IMR-90 (cell line): ENCODE measurements around the gene MPPED1. TPM values are rescaled to one million over a fixed set of nuclear protein-coding genes. Genes with fewer than 3 reads are reported as not detected.

Experiments
- ATAC-seq: fragments of 200-7000 bp; cut with Tn5 transposase; 2 replicates; pipeline ENCODE4 v1.9.1; 2020; ENCODE audit warnings: low read depth, mild to moderate bottlenecking, moderate library complexity
- BruUV-seq: library from RNA; stranded (reverse); fragments of 400-500 nt; replicated peaks from 2 replicates; lab custom pipeline; 2021; lab: Mats Ljungman, UMichigan
- CTCF ChIA-PET: fragments of 300-600 bp; formaldehyde crosslinking; extraction: SDS; loops from one replicate; lab custom pipeline; 2021; ENCODE audit warnings: antibody characterized with exemption; lab: Yijun Ruan, JAX
- POLR2A ChIA-PET: fragments of 300-600 bp; sonication (Branson Sonifier 250); formaldehyde crosslinking; loops from one replicate; lab custom pipeline; 2022; ENCODE audit warnings: antibody characterized with exemption; ENCODE audit not compliant: unreplicated experiment; lab: Charles Lee
- DNase-seq: peaks from one replicate; pipeline ENCODE4 v3.0.0; 2013
- H2AFZ ChIP-seq: replicated peaks from 2 replicates; pipeline ENCODE3; 2013; ENCODE audit warnings: low read length, mild to moderate bottlenecking; ENCODE audit not compliant: poor library complexity
- H2AK5ac ChIP-seq: 2 replicates; pipeline ENCODE4 v1.6.1; 2013; ENCODE audit warnings: low read depth, low read length, inconsistent platforms
- H2AK9ac ChIP-seq: replicated peaks from 2 replicates; pipeline ENCODE3; 2013; ENCODE audit warnings: mild to moderate bottlenecking, low read depth, low read length, moderate library complexity; ENCODE audit not compliant: poor library complexity
- H2BK120ac ChIP-seq: 2 replicates; pipeline ENCODE4 v1.6.1; 2013; ENCODE audit warnings: low read depth, low read length, inconsistent platforms
- H2BK15ac ChIP-seq: 3 replicates; pipeline ENCODE4 v1.6.1; 2013; ENCODE audit warnings: low read depth, low read length, inconsistent platforms
- H2BK20ac ChIP-seq: 2 replicates; pipeline ENCODE4 v1.6.1; 2013; ENCODE audit warnings: low read depth, mild to moderate bottlenecking, inconsistent platforms, low read length, moderate library complexity
- H2BK5ac ChIP-seq: 2 replicates; pipeline ENCODE4 v1.6.1; 2013; ENCODE audit warnings: mild to moderate bottlenecking, low read depth, low read length, inconsistent platforms; ENCODE audit not compliant: poor library complexity, severe bottlenecking
- H3K14ac ChIP-seq: replicated peaks from 2 replicates; pipeline ENCODE4 v1.6.1; 2013; ENCODE audit warnings: low read depth, low read length, inconsistent platforms
- H3K18ac ChIP-seq: 2 replicates; pipeline ENCODE4 v1.6.1; 2013; ENCODE audit warnings: low read depth, low read length, control low read depth
- H3K23ac ChIP-seq: 2 replicates; pipeline ENCODE4 v1.6.1; 2013; ENCODE audit warnings: low read depth, low read length, inconsistent platforms
- H3K27ac ChIP-seq: 2 replicates; pipeline ENCODE4 v1.5.1; 2013; ENCODE audit warnings: mild to moderate bottlenecking, control low read depth, low read length; ENCODE audit not compliant: insufficient read depth
- H3K27me3 ChIP-seq: 2 replicates; pipeline ENCODE4 v1.6.1; 2013; ENCODE audit warnings: low read length; ENCODE audit not compliant: control insufficient read depth, insufficient read depth
- H3K36me3 ChIP-seq: 2 replicates; pipeline ENCODE4 v1.6.1; 2013; ENCODE audit warnings: low read length, mixed read lengths; ENCODE audit not compliant: control insufficient read depth, insufficient read depth
- H3K4ac ChIP-seq: 2 replicates; pipeline ENCODE4 v1.6.1; 2013; ENCODE audit warnings: low read depth, low read length, inconsistent platforms
- H3K4me1 ChIP-seq: 2 replicates; pipeline ENCODE4 v1.6.1; 2013; ENCODE audit warnings: low read length, mixed read lengths; ENCODE audit not compliant: control insufficient read depth, insufficient read depth
- H3K4me2 ChIP-seq: 2 replicates; pipeline ENCODE4 v1.6.1; 2013; ENCODE audit warnings: low read depth, mild to moderate bottlenecking, control low read depth, low read length, moderate library complexity
- H3K4me3 ChIP-seq: 2 replicates; pipeline ENCODE4 v1.5.1; 2013; ENCODE audit warnings: low read depth, mild to moderate bottlenecking, control low read depth, low read length, moderate library complexity; ENCODE audit not compliant: insufficient read depth
- H3K56ac ChIP-seq: 2 replicates; pipeline ENCODE4 v1.6.1; 2013; ENCODE audit warnings: low read length, inconsistent platforms; ENCODE audit not compliant: insufficient read depth; ENCODE audit errors: extremely low read depth
- H3K79me1 ChIP-seq, 2 experiments: 2 replicates each; pipeline ENCODE4 v1.6.1; 2013; ENCODE audit warnings: low read length in 2 of 2, inconsistent platforms in 1 of 2, low read depth in 1 of 2
- H3K9ac ChIP-seq: 2 replicates; pipeline ENCODE4 v1.6.1; 2013; ENCODE audit warnings: low read depth, low read length, control low read depth
- H3K9me1 ChIP-seq: 2 replicates; pipeline ENCODE4 v1.6.1; 2013; ENCODE audit warnings: low read length, inconsistent platforms; ENCODE audit not compliant: insufficient read depth
- H3K9me3 ChIP-seq: 2 replicates; pipeline ENCODE4 v1.6.1; 2013; ENCODE audit warnings: low read length; ENCODE audit not compliant: control insufficient read depth, insufficient read depth
- H4K20me1 ChIP-seq: 2 replicates; pipeline ENCODE4 v1.6.1; 2013; ENCODE audit warnings: low read length, inconsistent platforms; ENCODE audit not compliant: insufficient read depth
- H4K5ac ChIP-seq: 2 replicates; pipeline ENCODE4 v1.6.1; 2013; ENCODE audit warnings: mild to moderate bottlenecking, low read depth, low read length, control low read depth
- H4K8ac ChIP-seq, 2 experiments: 2 replicates each; pipeline ENCODE4 v1.6.1; 2013; ENCODE audit warnings: low read depth in 2 of 2, low read length in 2 of 2, control low read depth in 1 of 2, inconsistent platforms in 1 of 2
- H4K91ac ChIP-seq: 2 replicates; pipeline ENCODE4 v1.6.1; 2013; ENCODE audit warnings: low read depth, low read length, inconsistent platforms; ENCODE audit not compliant: insufficient read depth
- BHLHE40 ChIP-seq: fragments of 150-350 bp; IDR thresholded peaks from 2 replicates; pipeline ENCODE4 v1.6.1; 2016; ENCODE audit warnings: mild to moderate bottlenecking, low read depth, low read length
- CEBPB ChIP-seq: IDR thresholded peaks from 2 replicates; pipeline ENCODE4 v1.6.1; 2012; ENCODE audit warnings: low read depth, low read length, improper control_type of control experiment
- CHD1 ChIP-seq: IDR thresholded peaks from 2 replicates; pipeline ENCODE4 v1.6.1; 2012; ENCODE audit warnings: low read depth, low read length, improper control_type of control experiment
- CTCF ChIP-seq: conservative IDR thresholded peaks from 2 replicates; pipeline ENCODE4 v1.5.1; 2012; ENCODE audit warnings: mild to moderate bottlenecking, low read depth, low read length, improper control_type of control experiment
- ELK1 ChIP-seq: fragments of 150-350 bp; IDR thresholded peaks from 2 replicates; pipeline ENCODE4 v1.6.1; 2016; ENCODE audit warnings: low read depth, mild to moderate bottlenecking, low read length, moderate library complexity, borderline replicate concordance
- FOS ChIP-seq: fragments of 150-350 bp; IDR thresholded peaks from 2 replicates; pipeline ENCODE4 v1.6.1; 2016; ENCODE audit warnings: low read depth, low read length
- MAFK ChIP-seq: IDR thresholded peaks from 2 replicates; pipeline ENCODE4 v1.6.1; 2012; ENCODE audit warnings: low read depth, low read length, improper control_type of control experiment
- MAZ ChIP-seq: IDR thresholded peaks from 2 replicates; pipeline ENCODE4 v1.6.1; 2012; ENCODE audit warnings: low read depth, mild to moderate bottlenecking, low read length, improper control_type of control experiment, moderate library complexity, borderline replicate concordance
- MXI1 ChIP-seq: IDR thresholded peaks from 2 replicates; pipeline ENCODE4 v1.6.1; 2012; ENCODE audit warnings: low read depth, mild to moderate bottlenecking, low read length, moderate library complexity, borderline replicate concordance
- NFE2L2 ChIP-seq: fragments of 150-350 bp; IDR thresholded peaks from 2 replicates; pipeline ENCODE4 v1.6.1; 2016; ENCODE audit warnings: low read depth, mild to moderate bottlenecking, low read length
- POLR2A ChIP-seq: IDR thresholded peaks from 2 replicates; pipeline ENCODE4 v1.6.1; 2012; ENCODE audit warnings: mild to moderate bottlenecking, low read depth, low read length
- RAD21 ChIP-seq: IDR thresholded peaks from 2 replicates; pipeline ENCODE4 v1.6.1; 2012; ENCODE audit warnings: low read length, improper control_type of control experiment
- RCOR1 ChIP-seq: IDR thresholded peaks from 2 replicates; pipeline ENCODE4 v1.6.1; 2012; ENCODE audit warnings: mild to moderate bottlenecking, low read length, improper control_type of control experiment; ENCODE audit not compliant: insufficient replicate concordance
- RFX5 ChIP-seq: IDR thresholded peaks from 2 replicates; pipeline ENCODE4 v1.8.0; 2012; ENCODE audit warnings: low read depth, mild to moderate bottlenecking, low read length, moderate library complexity
- SMC3 ChIP-seq: fragments of 150-350 bp; IDR thresholded peaks from 2 replicates; pipeline ENCODE4 v1.6.1; 2016; ENCODE audit warnings: low read depth, mild to moderate bottlenecking, antibody characterized with exemption, low read length, moderate library complexity
- USF2 ChIP-seq: fragments of 150-350 bp; IDR thresholded peaks from 2 replicates; pipeline ENCODE4 v1.6.1; 2017; ENCODE audit warnings: mild to moderate bottlenecking, antibody characterized with exemption, low read length, low read depth
- WGBS, 2 experiments: methylation state at CpG; one replicate each; pipeline versions ENCODE4 v1.1.5 to v1.1.7; 2013; ENCODE audit warnings: missing lambda C conversion rate in 2 of 2; ENCODE audit not compliant: insufficient read length in 1 of 2; ENCODE audit errors: extremely low coverage in 2 of 2; 5-methylcytosine and 5-hydroxymethylcytosine counted together
- dilution Hi-C: fragments of 300-500 bp; cut with HindIII; formaldehyde crosslinking; loops from one replicate; pipeline ENCODE4 v1.14.3; 2018; ENCODE audit warnings: low sequenced_read_pairs; ENCODE audit not compliant: unreplicated experiment
- in situ Hi-C: fragments of 300-500 bp; cut with MboI; formaldehyde crosslinking; loops from 3 replicates; pipeline ENCODE4 v1.14.3; 2019; ENCODE audit warnings: low sequenced_read_pairs, inconsistent platforms, mixed read lengths
- intact Hi-C: fragments of 100-400 bp; cut with micrococcal nuclease; formaldehyde crosslinking; loops from 2 replicates; pipeline ENCODE4 v1.10.0; 2022
- polyA plus RNA-seq, 3 experiments: library from polyadenylated mRNA; depleted of rRNA; stranded (reverse); fragments of >200 nt; gene quantifications; 2 replicates each; pipeline ENCODE4 v1.2.3, GENCODE V29; 2012; ENCODE audit warnings: low replicate concordance in 1 of 3
- total RNA-seq: library from RNA; depleted of rRNA; stranded (reverse); fragments of >200 nt; gene quantifications from 2 replicates; pipeline ENCODE4 v1.2.3, GENCODE V29; 2012

Gene MPPED1
- total and polyA plus RNA-seq, 2 of the 4 experiments (the other 2 are of a cell fraction): not detected

GRCh38 chr22:43521716-43522115, 109.9 kb downstream of the MPPED1 start:
- Histone ChIP-seq H2AK9ac (no peak overlapping the region), H3K27ac (no peak overlapping the region), H3K36me3 (no peaks in the 10 kb centered on the region), H4K8ac (no peak overlapping the region), H3K18ac (no peak overlapping the region), H4K91ac (no peak overlapping the region), H4K5ac (no peak overlapping the region), H2AK5ac (no peak overlapping the region), H3K4me1 (no peaks in the 10 kb centered on the region), H2BK120ac (no peak overlapping the region), H2BK20ac (no peak overlapping the region), H2AFZ (no peak overlapping the region), H3K9ac (no peak overlapping the region), H3K9me3 (no peaks in the 10 kb centered on the region), H3K9me1 (no peaks in the 10 kb centered on the region), H3K4ac (no peak overlapping the region), H3K14ac (no peak overlapping the region), H3K23ac (no peak overlapping the region), H2BK15ac (no peak overlapping the region), H3K27me3 (no peaks in the 10 kb centered on the region), H3K79me1 (no peaks in the 10 kb centered on the region), H2BK5ac (no peak overlapping the region), H3K56ac (no peak overlapping the region), H4K20me1 (no peaks in the 10 kb centered on the region), H3K4me2 (no peak overlapping the region), H3K4me3 (no peak overlapping the region)
- BruUV-seq: no TSS peak
- ATAC-seq (no peak), DNase-seq (no peak)
- ChIA-PET CTCF (no interaction called here), POLR2A (no interaction called here)
- TF ChIP-seq USF2 (no peak), FOS (no peak), MAZ (no peak), BHLHE40 (no peak), CEBPB (no peak), CHD1 (no peak), MXI1 (no peak), RAD21 (no peak), RCOR1 (no peak), POLR2A (no peak), NFE2L2 (no peak), ELK1 (no peak), RFX5 (no peak), CTCF (no peak), SMC3 (no peak), MAFK (no peak)
- in situ Hi-C loops: no loop called here
- WGBS, 2 experiments: 40% methylated on average over 2 of the region's 6 CpGs; no CpG with 5 or more reads in 1 of the 2 experiments
- intact Hi-C loops: no loop called here
- dilution Hi-C loops: no loop called here
